Cardiac muscle cell (in vitro differentiated cells and primary cell): ENCODE results near the gene TTLL4. TPM values are rescaled to one million over a fixed set of nuclear protein-coding genes. Genes with fewer than 3 reads are reported as not detected.

Experiments used
- DNase-seq, 2 donors: peaks; one replicate each; pipeline versions ENCODE4 v3.0.0 to v3.0.0-alpha.2; 2010 to 2017; ENCODE audit warnings: low read depth in 1 of 2, low spot score in 1 of 2
- H3K27ac ChIP-seq: fragments of 200-600 bp; sonication (generic); 2 replicates; pipeline ENCODE4 v1.5.1; 2016
- H3K27me3 ChIP-seq: fragments of 200-600 bp; sonication (generic); 2 replicates; pipeline ENCODE4 v1.6.0; 2016; ENCODE audit warnings: control low read depth
- H3K36me3 ChIP-seq: fragments of 200-600 bp; sonication (generic); 2 replicates; pipeline ENCODE4 v1.5.1; 2016; ENCODE audit warnings: control low read depth
- H3K4me1 ChIP-seq: fragments of 200-600 bp; sonication (generic); 2 replicates; pipeline ENCODE4 v1.8.1; 2017; ENCODE audit warnings: low read depth, mild to moderate bottlenecking, mixed run types
- H3K4me3 ChIP-seq: fragments of 200-600 bp; sonication (generic); 2 replicates; pipeline ENCODE4 v1.5.1; 2016; ENCODE audit warnings: mild to moderate bottlenecking
- H3K9me3 ChIP-seq: fragments of 200-600 bp; sonication (generic); 2 replicates; pipeline ENCODE4 v1.5.1; 2017; ENCODE audit warnings: low read depth, mild to moderate bottlenecking, control low read depth
- polyA plus RNA-seq: library from polyadenylated mRNA; unstranded; fragments of >200 nt; fragmentation: Nextera tagmentation; extraction: Ambion mirVana; gene quantifications from 2 replicates; pipeline ENCODE4 v1.2.1, GENCODE V29; 2016
- total RNA-seq: library from RNA; depleted of rRNA; stranded (reverse); fragments of >200 nt; gene quantifications from 2 replicates; pipeline ENCODE4 v1.2.3, GENCODE V29; 2016
- TF ChIP-seq, protein P1 (sequence below): IDR thresholded peaks from 2 replicates; pipeline ENCODE4 v1.5.1; 2012; ENCODE audit warnings: low read depth, mild to moderate bottlenecking, low read length

Gene TTLL4
- total and polyA plus RNA-seq, 2 experiments from 2014 or later, result 27.9 to 36.0 TPM

DNA sequence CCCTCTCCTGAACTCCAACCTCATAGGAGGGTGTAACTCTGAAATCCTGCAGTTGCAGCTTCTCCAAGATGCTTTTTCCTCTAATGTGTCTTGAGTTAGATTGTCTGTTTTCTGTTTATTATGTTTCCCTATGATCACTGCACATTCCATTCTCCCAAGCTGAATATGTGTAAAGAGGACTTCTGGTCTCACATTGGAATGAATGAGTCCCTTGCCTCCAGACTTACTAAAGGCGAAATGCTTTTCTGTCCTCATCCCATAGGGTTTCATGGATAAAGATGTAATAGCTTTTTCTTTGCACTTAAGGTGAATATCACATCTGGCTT, 35.8 kb downstream of the TTLL4 start:
- TF ChIP-seq, protein P1, sequence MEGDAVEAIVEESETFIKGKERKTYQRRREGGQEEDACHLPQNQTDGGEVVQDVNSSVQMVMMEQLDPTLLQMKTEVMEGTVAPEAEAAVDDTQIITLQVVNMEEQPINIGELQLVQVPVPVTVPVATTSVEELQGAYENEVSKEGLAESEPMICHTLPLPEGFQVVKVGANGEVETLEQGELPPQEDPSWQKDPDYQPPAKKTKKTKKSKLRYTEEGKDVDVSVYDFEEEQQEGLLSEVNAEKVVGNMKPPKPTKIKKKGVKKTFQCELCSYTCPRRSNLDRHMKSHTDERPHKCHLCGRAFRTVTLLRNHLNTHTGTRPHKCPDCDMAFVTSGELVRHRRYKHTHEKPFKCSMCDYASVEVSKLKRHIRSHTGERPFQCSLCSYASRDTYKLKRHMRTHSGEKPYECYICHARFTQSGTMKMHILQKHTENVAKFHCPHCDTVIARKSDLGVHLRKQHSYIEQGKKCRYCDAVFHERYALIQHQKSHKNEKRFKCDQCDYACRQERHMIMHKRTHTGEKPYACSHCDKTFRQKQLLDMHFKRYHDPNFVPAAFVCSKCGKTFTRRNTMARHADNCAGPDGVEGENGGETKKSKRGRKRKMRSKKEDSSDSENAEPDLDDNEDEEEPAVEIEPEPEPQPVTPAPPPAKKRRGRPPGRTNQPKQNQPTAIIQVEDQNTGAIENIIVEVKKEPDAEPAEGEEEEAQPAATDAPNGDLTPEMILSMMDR, result no peak
- DNase-seq, result no peak
- Histone ChIP-seq H3K9me3 (no peaks in the 10 kb centered on the region), H3K27ac (no peak overlapping the region), H3K4me3 (no peak overlapping the region), H3K27me3 (no peaks in the 10 kb centered on the region), H3K4me1 (no peaks in the 10 kb centered on the region), H3K36me3 (peaks cover 50% of the 10 kb centered on the region)

DNA sequence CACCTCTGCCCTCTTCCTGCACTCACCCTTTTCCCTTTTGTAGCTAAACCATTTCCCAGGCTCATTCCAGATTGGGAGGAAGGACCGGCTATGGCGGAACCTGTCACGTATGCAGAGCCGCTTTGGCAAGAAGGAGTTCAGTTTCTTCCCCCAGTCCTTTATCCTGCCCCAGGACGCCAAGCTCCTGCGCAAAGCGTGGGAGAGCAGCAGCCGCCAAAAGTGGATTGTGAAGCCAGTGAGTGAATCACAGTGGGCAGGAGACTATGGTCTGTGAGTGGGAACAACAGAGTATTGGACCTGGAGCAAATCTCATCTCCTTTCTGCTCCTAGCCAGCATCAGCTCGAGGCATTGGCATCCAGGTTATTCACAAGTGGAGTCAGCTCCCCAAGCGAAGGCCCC, 36.3 kb downstream of the TTLL4 start:
- no peak overlapping the region for H3K4me3 ChIP-seq
- DNase-seq, result no peak
- H3K27ac ChIP-seq, result no peak overlapping the region
- H3K36me3 ChIP-seq, result peaks cover 48% of the 10 kb centered on the region
- no peaks in the 10 kb centered on the region for H3K27me3 ChIP-seq
- H3K9me3 ChIP-seq, result no peaks in the 10 kb centered on the region
- no peaks in the 10 kb centered on the region for H3K4me1 ChIP-seq
- TF ChIP-seq, protein P1, result no peak

- H3K27me3 ChIP-seq, result no peaks in the 10 kb centered on the region
- TF ChIP-seq, protein P1, result no peak
- no peaks in the 10 kb centered on the region for H3K4me1 ChIP-seq
- H3K36me3 ChIP-seq, result peaks cover 55% of the 10 kb centered on the region
- no peak overlapping the region for H3K4me3 ChIP-seq
- H3K27ac ChIP-seq, result no peak overlapping the region
- DNase-seq, result no peak
- no peaks in the 10 kb centered on the region for H3K9me3 ChIP-seq
These were observed 38.3 kb downstream of the TTLL4 start for GRCh38 chr2:218748741-218749441.

DNA sequence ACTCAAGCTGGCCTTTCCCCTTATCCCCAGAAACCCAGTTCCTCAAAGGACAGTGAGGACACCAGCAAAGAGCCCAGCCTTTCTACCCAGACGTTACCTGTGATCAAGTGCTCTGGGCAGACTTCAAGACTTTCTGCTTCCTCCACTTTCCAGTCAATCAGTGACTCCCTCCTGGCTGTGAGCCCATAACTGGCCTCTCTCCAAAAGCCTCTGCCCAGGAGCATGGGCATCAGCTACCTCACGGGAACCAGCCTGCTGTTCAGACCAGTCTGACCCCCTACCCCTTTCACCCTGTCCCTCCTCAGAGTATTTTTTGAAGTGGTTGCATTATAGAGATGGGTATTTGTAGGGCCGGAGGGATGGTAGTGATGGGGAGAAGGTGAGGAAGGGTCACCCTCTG, 43.6 kb downstream of the TTLL4 start:
- H3K9me3 ChIP-seq, result no peaks in the 10 kb centered on the region
- no peak overlapping the region for H3K27ac ChIP-seq
- no peak overlapping the region for H3K4me3 ChIP-seq
- TF ChIP-seq, protein P1, result no peak
- peaks cover 32% of the 10 kb centered on the region for H3K36me3 ChIP-seq
- H3K4me1 ChIP-seq, result peaks cover 15% of the 10 kb centered on the region
- H3K27me3 ChIP-seq, result no peaks in the 10 kb centered on the region
- no peak for DNase-seq

GRCh38 chr2:218754781-218755180, 44.1 kb downstream of the TTLL4 start:
- Histone ChIP-seq H3K36me3 (peaks cover 26% of the 10 kb centered on the region), H3K9me3 (no peaks in the 10 kb centered on the region), H3K4me3 (no peak overlapping the region), H3K27me3 (no peaks in the 10 kb centered on the region), H3K27ac (no peak overlapping the region), H3K4me1 (peaks cover 15% of the 10 kb centered on the region)
- no peak for DNase-seq
- TF ChIP-seq, protein P1, result no peak
